K562 (cell line): Measurements from ENCODE around the gene INTS1. TPM values are rescaled to one million over a fixed set of nuclear protein-coding genes. Genes with fewer than 3 reads are reported as not detected.

Experiments
- ATAC-seq: fragments of 200-7000 bp; cut with Tn5 transposase; 3 replicates; pipeline ENCODE4 v1.9.1; 2020; ENCODE audit warnings: moderate library complexity
- BruUV-seq: library from RNA; stranded (reverse); fragments of 400-500 nt; replicated peaks from 2 replicates; lab custom pipeline; 2021; lab: Mats Ljungman, UMichigan
- CTCF ChIA-PET: fragments of 300-600 bp; formaldehyde crosslinking; extraction: SDS; loops from one replicate; lab custom pipeline; 2021; ENCODE audit warnings: low intra/inter-chr PET ratio; lab: Yijun Ruan, JAX
- POLR2A ChIA-PET: fragments of 300-600, 350-650 bp; sonication (Branson Sonifier 250); formaldehyde crosslinking; extraction: SDS; loops from one replicate; lab custom pipeline; 2021; ENCODE audit warnings: antibody characterized with exemption, inconsistent platforms; lab: Yijun Ruan, JAX
- DNase-seq, 4 experiments: peaks; one replicate each; pipeline versions ENCODE4 v3.0.0 to v3.0.0-alpha.2; 2011 to 2018; ENCODE audit warnings: low spot score in 3 of 4, mixed read lengths in 3 of 4; ENCODE audit errors: extremely low read depth in 1 of 4
- FAIRE-seq: peaks from 2 replicates; lab custom pipeline; 2011; peaks lifted over from hg19 to GRCh38; lab: Jason Lieb, UNC
- H2AFZ ChIP-seq: 2 replicates; pipeline ENCODE4 v1.6.0; 2011; ENCODE audit warnings: low read depth, low read length, control low read depth, inconsistent platforms
- H3K27ac ChIP-seq: fragments of 200-600 bp; 3 replicates; pipeline ENCODE4 v1.8.0; 2011; ENCODE audit warnings: low read depth, mild to moderate bottlenecking, control low read depth, inconsistent platforms, low read length, moderate library complexity, mixed read lengths; ENCODE audit errors: extremely low read depth
- H3K27me3 ChIP-seq, 2 experiments: fragments of 300-600 bp in 1 of 2; 2 replicates in 1 of 2; 3 replicates in 1 of 2; pipeline versions ENCODE4 v1.6.0 to v1.8.0; 2011; ENCODE audit warnings: inconsistent platforms in 2 of 2, low read length in 2 of 2, mild to moderate bottlenecking in 1 of 2, mixed read lengths in 1 of 2, moderate library complexity in 1 of 2; ENCODE audit not compliant: control insufficient read depth in 2 of 2, insufficient read depth in 2 of 2
- H3K36me3 ChIP-seq: fragments of 300-600 bp; 3 replicates; pipeline ENCODE4 v1.8.0; 2011; ENCODE audit warnings: mild to moderate bottlenecking, low read length, inconsistent platforms; ENCODE audit not compliant: control insufficient read depth, insufficient read depth
- H3K4me1 ChIP-seq, 2 experiments: fragments of 200-600 bp in 1 of 2; replicated peaks in 1 of 2; 2 replicates in 1 of 2; 3 replicates in 1 of 2; pipeline versions ENCODE4 v1.5.1 to v1.8.0; 2011; ENCODE audit warnings: inconsistent platforms in 2 of 2, low read length in 2 of 2, mild to moderate bottlenecking in 1 of 2, mixed read lengths in 1 of 2, moderate library complexity in 1 of 2; ENCODE audit not compliant: control insufficient read depth in 2 of 2, insufficient read depth in 2 of 2
- H3K4me2 ChIP-seq: 2 replicates; pipeline ENCODE4 v1.6.1; 2011; ENCODE audit warnings: low read length, control low read depth, inconsistent platforms, mixed read lengths; ENCODE audit not compliant: insufficient read depth
- H3K4me3 ChIP-seq: fragments of 200-600 bp; sonication (generic), shearing (Covaris generic); 2 replicates; pipeline ENCODE4 v1.5.1; 2016; ENCODE audit warnings: control low read depth, inconsistent platforms
- H3K79me2 ChIP-seq: fragments of 200-600 bp; 3 replicates; pipeline ENCODE4 v1.8.0; 2011; ENCODE audit warnings: low read length, inconsistent platforms; ENCODE audit not compliant: control insufficient read depth, insufficient read depth
- H3K9ac ChIP-seq, 2 experiments: 2 replicates each; pipeline versions ENCODE4 v1.6.0 to v1.6.1; 2011; ENCODE audit warnings: low read depth in 2 of 2, low read length in 2 of 2, control low read depth in 1 of 2, inconsistent platforms in 1 of 2, mild to moderate bottlenecking in 1 of 2, mixed read lengths in 1 of 2; ENCODE audit not compliant: insufficient read depth in 1 of 2
- H3K9me1 ChIP-seq: one replicate; pipeline ENCODE4 v1.6.0; 2011; ENCODE audit warnings: inconsistent platforms, mild to moderate bottlenecking, low read length, moderate library complexity; ENCODE audit not compliant: control insufficient read depth, insufficient read depth
- H3K9me3 ChIP-seq: replicated peaks from 2 replicates; pipeline ENCODE4 v1.5.1; 2011; ENCODE audit warnings: low read depth, low read length, inconsistent platforms; ENCODE audit not compliant: control insufficient read depth, insufficient read depth
- H4K20me1 ChIP-seq: replicated peaks from 2 replicates; pipeline ENCODE4 v1.6.1; 2011; ENCODE audit warnings: low read length, inconsistent platforms, mixed read lengths; ENCODE audit not compliant: control insufficient read depth, insufficient read depth
- ARID3B ChIP-seq: fragments of 250-450 bp; sonication (Bioruptor Pico); IDR thresholded peaks from 2 replicates; pipeline ENCODE4 v1.4.0; 2020; ENCODE audit warnings: borderline replicate concordance
- CEBPB ChIP-seq: fragments of 450-650 bp; IDR thresholded peaks from 2 replicates; pipeline ENCODE4 v1.6.1; 2016; ENCODE audit warnings: missing genetic modification characterization, missing compliant biosample characterization
- CHD1 ChIP-seq: fragments of 200-600 bp; sonication (generic); IDR thresholded peaks from one replicate; pipeline ENCODE4 v1.6.1; 2012; ENCODE audit warnings: mild to moderate bottlenecking, moderate library complexity, low read length, inconsistent platforms
- DMBX1 ChIP-seq: fragments of 250-450 bp; sonication (Bioruptor Pico); IDR thresholded peaks from 2 replicates; pipeline ENCODE4 v1.8.0; 2022; ENCODE audit warnings: inconsistent platforms, mild to moderate bottlenecking, moderate library complexity, borderline replicate concordance
- EGR1 ChIP-seq: fragments of 450-650 bp; conservative IDR thresholded peaks from 2 replicates; pipeline ENCODE4 v1.6.1; 2017; ENCODE audit warnings: mild to moderate bottlenecking
- ETV5 ChIP-seq: sonication (generic); formaldehyde crosslinking; IDR thresholded peaks from 2 replicates; pipeline ENCODE4 v1.4.0; 2020; ENCODE audit warnings: low read depth, mild to moderate bottlenecking, missing genetic modification reagents
- FOXJ3 ChIP-seq: sonication (generic); formaldehyde crosslinking; IDR thresholded peaks from 2 replicates; pipeline ENCODE4 v1.4.0; 2020; ENCODE audit warnings: mild to moderate bottlenecking, missing genetic modification reagents
- GTF2B ChIP-seq: IDR thresholded peaks from 2 replicates; pipeline ENCODE4 v1.6.1; 2011; ENCODE audit not compliant: insufficient read length; ENCODE audit errors: extremely low read depth
- GTF3C2 ChIP-seq: IDR thresholded peaks from 3 replicates; pipeline ENCODE4 v1.6.1; 2011; ENCODE audit warnings: borderline replicate concordance, mild to moderate bottlenecking, moderate library complexity; ENCODE audit not compliant: insufficient read length; ENCODE audit errors: extremely low read depth
- LARP7 ChIP-seq: fragments of 450-650 bp; IDR thresholded peaks from 2 replicates; pipeline ENCODE4 v1.6.1; 2016
- POLR2A ChIP-seq: fragments of 450-650 bp; conservative IDR thresholded peaks from 2 replicates; pipeline ENCODE4 v1.6.1; 2016
- POLR2H ChIP-seq: IDR thresholded peaks from 2 replicates; pipeline ENCODE4 v1.6.1; 2016; ENCODE audit warnings: missing genetic modification characterization, low read depth, mild to moderate bottlenecking, control low read depth, missing compliant biosample characterization, moderate library complexity
- RBFOX2 ChIP-seq: fragments of 200-400 bp; formaldehyde crosslinking; IDR thresholded peaks from 2 replicates; pipeline ENCODE4 v1.6.1; 2017; ENCODE audit warnings: low read depth, mild to moderate bottlenecking, low read length, moderate library complexity
- SNRNP70 ChIP-seq: fragments of 200-400 bp; formaldehyde crosslinking; optimal IDR thresholded peaks from 2 replicates; pipeline ENCODE3; 2017; ENCODE audit warnings: low read depth, low read length
- TSC22D4 ChIP-seq: fragments of 450-650 bp; IDR thresholded peaks from 2 replicates; pipeline ENCODE4 v1.6.1; 2016; ENCODE audit warnings: missing genetic modification characterization, missing biosample characterization, control low read depth
- ZNF212 ChIP-seq: fragments of 450-650 bp; formaldehyde crosslinking; IDR thresholded peaks from 2 replicates; pipeline ENCODE4 v1.4.0; 2020; ENCODE audit warnings: mild to moderate bottlenecking
- ZNF232 ChIP-seq: sonication (generic); formaldehyde crosslinking; IDR thresholded peaks from 2 replicates; pipeline ENCODE4 v1.8.0; 2022; ENCODE audit warnings: mild to moderate bottlenecking, missing genetic modification reagents
- ZNF316 ChIP-seq: fragments of 450-650 bp; IDR thresholded peaks from 2 replicates; pipeline ENCODE4 v1.6.1; 2016
- WGBS: fragments of 100-300 bp; shearing (Covaris generic); methylation state at CpG from one replicate; pipeline ENCODE4 v1.1.6; 2016; ENCODE audit warnings: low coverage, mixed read lengths; ENCODE audit not compliant: insufficient coverage; ENCODE audit errors: missing lambda C conversion rate; 5-methylcytosine and 5-hydroxymethylcytosine counted together
- in situ Hi-C: fragments of 300-500 bp; cut with MboI; formaldehyde crosslinking; loops from 4 replicates; pipeline ENCODE4 v1.15.0; 2018; ENCODE audit warnings: inconsistent platforms, mixed read lengths
- intact Hi-C: fragments of 100-400 bp; cut with micrococcal nuclease; formaldehyde crosslinking; loops from 2 replicates; pipeline ENCODE4 v1.14.2; 2022
- polyA plus RNA-seq, 8 experiments: library from polyadenylated mRNA; depleted of rRNA in 4 of 8; stranded (reverse) in 5 of 8; unstranded in 3 of 8; fragments of >200 nt; fragmentation: Nextera tagmentation in 2 of 8; fragmentation: Illumina TruSeq in 1 of 8; extraction: Ambion mirVana in 2 of 8; extraction: Trizol in 1 of 8; gene quantifications; 2 replicates each; pipeline versions ENCODE4 v1.2.1 to v1.2.3, GENCODE V29; 2011 to 2014; ENCODE audit warnings: inconsistent platforms in 1 of 8, missing spikeins in 1 of 8
- total RNA-seq, 7 experiments: library from RNA; depleted of rRNA in 6 of 7; stranded (reverse); fragments of >200 nt in 6 of 7; fragmentation: Illumina TruSeq in 2 of 7; extraction: Trizol in 2 of 7; gene quantifications; 2 replicates each; pipeline versions ENCODE4 v1.2.1 to v1.2.3, GENCODE V29; 2011 to 2021; ENCODE audit warnings: low replicate concordance in 1 of 7

Gene INTS1
- total and polyA plus RNA-seq, 9 of the 15 experiments (the other 6 are each of a cell fraction or from before 2014, with no cell fraction given), result 0.34 to 119 (median 18.5) TPM

GRCh38 chr7:1422512-1423263, 81.5 kb downstream of the INTS1 start:
- Histone ChIP-seq H3K9me3 (no peaks in the 10 kb centered on the region), H3K4me3 (no peak overlapping the region), H3K27me3 (peaks cover 0 to 14% of the 10 kb centered on the region in 2 experiments; a peak in 3 of 5 replicates), H3K4me2 (peak overlapping the region; percentile 50), H3K79me2 (no peaks in the 10 kb centered on the region), H3K36me3 (no peaks in the 10 kb centered on the region), H3K27ac (no peak overlapping the region), H2AFZ (peak overlapping the region; percentile 61), H3K9ac (peak overlapping the region; percentile 8 to 63; a peak in 3 of 4 replicates), H3K4me1 (peaks cover 13 to 52% of the 10 kb centered on the region in 2 experiments), H4K20me1 (no peaks in the 10 kb centered on the region), H3K9me1 (no peaks in the 10 kb centered on the region)
- BruUV-seq, result no TSS peak
- 10% methylated on average over 15 of the region's 24 CpGs for WGBS
- ChIA-PET POLR2A (interaction anchor here (0.6 to 0.7 kb wide), 3 partner anchors 15 to 35 kb away, joined by 3 to 4 read pairs (median 3); no protein-coding TSS in a partner anchor), CTCF (no interaction called here)
- peak; percentile 11 for ATAC-seq
- peak; percentile 74 for FAIRE-seq
- DNase-seq, result peak in 2 of 4 experiments; percentile 56 to 60
- intact Hi-C loops, result no loop called here
- in situ Hi-C loops, result no loop called here
- TF ChIP-seq POLR2A (no peak), ZNF232 (no peak), DMBX1 (CRISPR knock-in tag) (no peak), LARP7 (no peak), ZNF316 (0 out of 2 replicates have a peak, but pooled peaks have one; percentile 10), SNRNP70 (no peak), TSC22D4 (tag) (no peak), RBFOX2 (0 out of 2 replicates have a peak, but pooled peaks have one; percentile 21), POLR2H (tag) (no peak), ZNF212 (CRISPR knock-in tag) (no peak), GTF3C2 (no peak), GTF2B (no peak), CEBPB (tag) (no peak), ETV5 (CRISPR knock-in tag) (no peak), ARID3B (CRISPR knock-in tag) (no peak), EGR1 (0 out of 2 replicates have a peak, but pooled peaks have one; percentile 8), FOXJ3 (CRISPR knock-in tag) (no peak), CHD1 (no peak)
